ENCODE measurements around the gene NR5A2.

The NR5A2 gene

DNA sequence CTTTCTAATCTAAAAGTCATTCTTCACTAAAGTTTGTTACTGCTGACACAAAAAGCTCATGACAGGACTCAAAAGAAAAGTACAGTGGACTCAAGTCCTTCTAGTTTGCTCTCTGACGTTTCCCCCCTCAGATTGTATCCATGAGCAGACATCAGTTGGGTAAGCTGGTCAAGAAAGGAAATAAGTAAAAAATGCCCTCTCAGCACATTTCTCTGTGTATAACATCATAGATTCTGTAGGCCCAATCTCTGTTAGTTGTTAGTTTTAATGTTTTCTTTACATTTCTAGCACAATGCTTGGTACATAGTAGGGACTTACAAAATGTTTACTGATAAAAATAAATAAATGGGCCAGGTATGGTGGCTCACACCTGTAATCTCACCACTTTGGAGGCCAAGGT, 96.8 kb downstream of the NR5A2 start:
- no peak for DNase-seq (ENCODE audit: low read depth in 3 of 3)

DNA sequence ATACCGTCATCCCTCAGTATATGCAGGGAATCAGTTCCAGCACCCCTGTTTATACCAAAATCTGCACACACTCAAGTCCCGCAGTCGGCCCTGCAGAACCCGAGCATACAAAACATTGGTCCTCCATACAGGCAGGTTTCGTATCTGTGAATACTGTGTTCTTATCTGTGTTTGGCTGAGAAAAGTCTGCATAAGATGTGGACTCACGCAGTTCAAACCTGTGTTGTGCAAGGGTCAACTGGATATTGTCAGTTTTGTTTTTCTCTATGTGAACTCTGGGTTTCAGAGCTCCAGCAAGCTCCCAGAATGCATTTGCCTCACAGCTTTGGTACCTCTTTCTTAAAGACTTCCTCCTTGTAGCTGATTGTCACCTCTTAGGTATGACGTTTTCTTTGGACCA, 100.6 kb downstream of the NR5A2 start:
- DNase-seq (ENCODE audit: low read depth in 3 of 3), result no peak

DNA sequence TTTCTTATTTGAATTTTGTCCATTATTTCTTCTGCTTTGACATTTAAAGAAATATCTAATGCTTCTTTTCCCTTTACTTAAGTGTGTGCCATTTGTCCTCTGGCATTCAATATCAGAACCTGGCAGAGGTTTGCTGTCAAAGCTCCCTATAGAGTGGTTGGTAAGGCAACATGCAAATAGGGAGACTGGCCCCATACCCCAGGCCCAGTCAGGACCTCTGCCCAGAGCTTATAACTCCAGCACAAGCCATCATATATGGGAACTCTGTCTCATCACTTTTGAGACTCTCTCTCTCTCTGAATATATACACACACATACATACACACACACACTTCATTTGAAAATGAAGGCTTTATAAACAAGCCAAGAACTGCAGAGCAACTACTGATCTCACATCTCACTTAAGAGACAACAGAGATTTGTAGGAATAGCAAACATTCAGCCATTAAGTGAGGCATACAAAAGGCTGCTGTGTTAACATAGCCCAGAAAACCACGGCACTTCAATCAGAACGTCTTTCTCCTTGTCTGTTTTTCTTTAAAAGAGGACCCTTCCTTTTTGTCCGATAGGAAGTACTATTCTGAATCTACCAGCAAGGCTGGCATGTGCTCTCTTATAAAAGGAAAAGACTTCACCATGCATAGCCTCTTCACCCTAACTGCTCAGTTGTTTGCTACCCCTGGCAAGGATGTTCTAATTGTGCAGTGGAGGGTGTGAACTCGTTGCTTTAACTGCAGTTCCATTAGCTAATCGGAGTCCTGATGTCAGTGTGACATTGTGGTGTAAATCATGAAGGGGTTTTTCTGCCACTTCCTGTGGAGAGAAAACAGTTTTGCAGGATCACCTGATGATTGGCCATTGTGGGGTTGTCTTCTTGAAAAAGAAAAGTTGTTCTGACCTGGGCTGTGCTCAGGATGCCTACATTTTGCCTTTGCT, 101.7 kb downstream of the NR5A2 start:
- DNase-seq (ENCODE audit: low read depth in 3 of 3), result no peak

DNA sequence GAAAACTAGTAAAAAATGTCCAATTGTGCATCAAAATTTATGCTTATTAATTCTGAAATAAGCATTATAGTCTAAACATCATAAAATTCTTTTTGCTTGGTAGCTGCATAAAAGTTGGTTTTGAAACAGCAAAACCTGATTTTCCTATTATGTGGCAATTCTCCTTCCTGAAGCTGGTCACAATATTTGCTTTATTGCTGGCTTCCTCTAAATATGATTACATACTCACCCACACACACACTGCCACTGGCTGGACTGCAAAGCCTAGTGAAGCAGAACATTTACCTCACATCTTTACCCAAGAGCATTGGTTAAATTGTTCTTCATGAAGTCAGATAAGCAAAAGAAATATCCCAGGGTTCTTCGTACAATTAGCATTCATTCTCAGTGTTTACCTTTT, 103.0 kb downstream of the NR5A2 start:
- no peak for DNase-seq (ENCODE audit: low read depth in 3 of 3)

DNA sequence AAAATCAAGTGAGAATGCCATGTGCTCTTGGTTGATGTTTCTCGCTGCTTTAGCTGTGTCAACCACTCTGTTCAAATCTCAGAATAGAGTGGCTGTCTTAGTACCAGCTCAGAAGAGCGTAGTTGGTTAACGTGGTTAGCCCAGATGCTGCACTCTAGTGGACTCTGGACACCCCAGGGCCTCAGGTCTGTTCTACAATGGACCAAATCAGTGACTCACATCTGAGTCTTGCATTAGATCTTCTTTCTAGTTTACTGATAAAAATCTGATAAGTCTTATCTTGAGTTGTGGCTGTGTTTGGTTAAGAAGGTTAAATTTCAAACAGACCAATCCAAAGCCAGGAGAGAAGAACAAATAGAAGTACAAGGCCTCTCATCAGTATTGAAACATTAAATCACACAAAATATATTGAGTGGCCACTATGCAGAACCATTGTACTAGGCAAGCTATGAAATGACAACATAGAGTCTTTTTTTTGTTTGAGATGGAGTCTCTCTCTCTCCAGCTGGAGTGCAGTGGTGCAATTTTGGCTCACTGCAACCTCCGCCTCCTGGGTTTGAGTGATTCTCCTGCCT, 104.1 kb downstream of the NR5A2 start:
- DNase-seq (ENCODE audit: low read depth in 3 of 3), result no peak

DNA sequence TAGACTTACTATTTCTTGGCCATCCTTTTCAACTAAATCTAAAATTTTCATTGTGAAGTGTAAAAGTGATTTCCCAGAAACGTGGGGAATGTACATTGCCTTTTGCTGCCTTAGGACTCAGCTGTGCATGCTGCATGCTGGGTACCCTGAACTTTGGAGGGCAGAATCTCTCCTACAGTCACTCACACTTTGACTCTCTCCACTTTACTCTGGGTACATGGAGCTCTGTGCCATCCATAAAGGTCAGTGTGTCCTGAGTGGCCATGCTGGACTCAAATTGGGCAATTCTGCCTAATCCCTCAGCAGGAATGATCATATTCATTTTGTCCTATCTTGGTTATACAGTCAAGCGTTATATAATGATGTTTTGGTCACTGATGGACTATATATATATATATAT, 105.6 kb downstream of the NR5A2 start:
- DNase-seq (ENCODE audit: low read depth in 3 of 3), result no peak

DNA sequence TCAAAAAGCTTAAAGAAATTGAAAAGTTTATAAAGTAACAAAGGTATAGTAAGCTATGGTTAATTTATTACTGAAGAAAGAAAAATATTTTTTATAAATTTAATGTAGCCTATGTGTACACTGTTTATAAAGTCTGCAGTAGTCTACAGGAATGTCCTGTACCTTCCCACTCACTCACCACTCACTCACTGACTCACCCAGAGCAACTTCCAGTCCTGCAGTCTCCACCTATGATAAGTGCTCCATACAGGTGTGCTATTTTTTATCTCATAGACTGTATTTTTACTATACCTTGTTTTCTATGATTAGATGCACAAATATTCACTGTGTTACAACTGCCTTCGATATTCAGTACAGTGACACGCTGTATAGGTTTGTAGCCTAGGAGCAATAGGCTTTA, 106.6 kb downstream of the NR5A2 start:
- no peak for DNase-seq (ENCODE audit: low read depth in 3 of 3)

DNA sequence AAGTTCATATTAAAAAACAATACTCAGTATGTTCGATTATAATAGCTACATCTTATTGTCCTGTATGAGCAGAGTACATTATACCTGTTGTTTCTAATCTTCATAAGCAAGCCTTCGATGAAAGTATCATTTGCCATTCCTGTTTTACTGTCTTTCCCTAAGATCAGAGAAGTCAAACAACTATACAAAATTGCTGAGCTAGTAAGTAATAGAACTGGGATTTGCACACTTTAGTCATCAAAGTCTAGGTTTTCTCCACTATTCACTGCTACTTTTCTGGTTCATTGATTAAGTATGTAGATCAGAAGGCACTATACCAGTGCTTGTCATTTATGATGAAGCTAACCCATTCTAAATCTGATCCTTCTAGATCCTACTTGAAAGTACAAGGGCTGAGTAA, 108.9 kb downstream of the NR5A2 start:
- DNase-seq (ENCODE audit: low read depth in 3 of 3), result no peak

DNA sequence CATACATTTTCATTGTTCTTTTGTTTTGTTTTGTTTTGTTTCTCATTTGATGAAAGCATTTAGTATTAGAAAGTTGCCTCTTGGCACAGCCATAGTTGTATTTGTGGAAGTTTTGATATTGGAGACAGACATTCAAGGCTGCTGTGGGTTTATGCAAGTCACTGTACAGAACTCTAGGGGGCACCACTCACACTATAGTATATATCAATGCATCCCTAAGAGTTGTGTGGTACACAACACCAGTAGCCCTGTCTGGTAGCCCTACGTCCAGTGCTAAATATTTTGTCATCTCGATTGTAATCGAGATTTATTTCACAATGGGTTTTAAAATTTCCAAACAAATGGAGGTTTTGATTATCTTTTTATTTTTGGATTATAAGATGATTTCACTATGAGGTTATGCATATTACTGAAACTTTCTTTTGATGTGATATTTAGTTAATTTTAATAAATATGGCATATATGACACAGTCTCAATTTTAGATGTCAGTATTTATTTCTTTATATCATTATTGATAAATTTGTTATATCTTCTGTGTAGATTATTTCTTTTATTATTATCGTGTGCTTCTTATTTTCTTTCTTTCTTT, 112.2 kb downstream of the NR5A2 start:
- DNase-seq (ENCODE audit: low read depth in 3 of 3), result peak in 1 of 3 experiments; percentile 15

DNA sequence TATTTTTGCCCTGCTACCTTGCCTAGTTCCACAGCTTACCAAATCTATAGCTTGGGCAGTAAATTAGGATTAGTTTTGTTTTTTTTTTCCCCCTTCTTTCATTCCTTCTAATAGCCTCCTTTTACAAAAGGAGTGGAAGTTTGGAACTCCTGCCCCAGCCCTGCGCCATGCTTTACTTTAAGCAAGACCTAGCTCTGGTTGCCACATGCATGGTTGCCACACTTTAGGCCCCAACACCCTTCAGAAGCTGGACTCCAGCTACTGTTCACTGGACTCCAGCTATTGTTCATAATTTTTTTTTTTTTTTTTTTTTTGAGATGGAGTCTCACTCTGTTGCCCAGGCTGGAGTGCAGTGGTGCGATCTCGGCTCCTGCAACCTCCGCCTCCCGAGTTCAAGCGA, 115.8 kb downstream of the NR5A2 start:
- no peak for DNase-seq (ENCODE audit: low read depth in 3 of 3)

DNA sequence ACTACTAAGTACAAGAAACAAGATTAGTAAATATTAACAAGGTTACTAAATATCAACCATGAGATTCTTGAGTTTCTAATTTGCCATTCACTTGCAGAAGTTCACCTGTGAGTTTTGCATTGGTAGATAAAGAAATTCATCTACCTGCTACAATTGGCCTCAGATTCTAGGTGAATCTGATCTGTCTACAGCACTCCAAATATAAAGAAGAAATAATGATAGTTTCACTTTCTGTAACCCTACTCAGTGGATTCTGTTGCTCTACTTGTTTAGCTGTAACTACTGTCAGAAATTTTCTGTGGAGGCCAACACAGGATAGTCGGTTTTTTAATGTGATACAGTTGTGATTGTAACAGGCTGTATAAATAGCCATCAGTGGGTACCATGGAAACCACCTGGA, 118.6 kb downstream of the NR5A2 start:
- DNase-seq (ENCODE audit: low read depth in 3 of 3), result no peak

DNA sequence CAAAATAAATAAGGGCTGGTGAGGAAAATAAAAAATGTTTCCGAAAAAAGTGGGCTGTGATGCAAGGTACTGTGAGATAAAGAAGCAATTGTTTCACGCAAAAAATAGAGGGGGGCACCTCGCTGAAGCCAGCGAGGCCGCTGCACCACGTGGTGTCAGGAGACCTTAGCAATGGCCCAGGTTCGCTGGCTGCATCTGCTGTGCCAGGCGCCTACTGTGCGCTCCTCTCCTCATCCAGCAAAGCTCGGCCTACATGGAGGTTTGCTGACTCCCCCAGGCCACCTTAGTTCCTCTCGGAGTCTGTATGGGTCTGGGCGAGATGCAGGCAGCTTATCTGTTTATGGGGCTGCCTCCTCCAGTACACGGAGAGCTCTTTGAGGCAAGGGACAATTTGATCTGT, 119.6 kb downstream of the NR5A2 start:
- DNase-seq (ENCODE audit: low read depth in 3 of 3), result no peak

DNA sequence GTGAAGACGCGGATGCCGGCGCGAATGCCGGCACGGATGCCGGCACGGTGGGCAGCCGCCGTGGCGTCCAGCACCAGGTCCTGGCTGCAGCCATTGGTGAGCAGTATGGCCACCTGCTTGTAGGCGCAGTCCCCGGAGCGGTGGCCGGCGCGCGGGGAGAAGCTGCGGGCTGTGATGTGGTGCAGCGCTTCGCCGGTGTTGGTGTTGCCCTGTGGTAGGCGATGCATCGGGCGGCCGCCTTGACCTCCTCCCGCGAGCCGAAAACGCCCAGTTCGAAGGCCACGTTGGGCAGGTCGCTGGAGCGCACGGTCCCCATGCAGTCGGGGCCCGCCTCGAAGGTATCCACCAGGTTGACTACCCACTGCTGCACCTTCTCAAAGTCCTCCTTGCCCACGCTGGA, 120.2 kb downstream of the NR5A2 start:
- DNase-seq (ENCODE audit: low read depth in 3 of 3), result no peak

DNA sequence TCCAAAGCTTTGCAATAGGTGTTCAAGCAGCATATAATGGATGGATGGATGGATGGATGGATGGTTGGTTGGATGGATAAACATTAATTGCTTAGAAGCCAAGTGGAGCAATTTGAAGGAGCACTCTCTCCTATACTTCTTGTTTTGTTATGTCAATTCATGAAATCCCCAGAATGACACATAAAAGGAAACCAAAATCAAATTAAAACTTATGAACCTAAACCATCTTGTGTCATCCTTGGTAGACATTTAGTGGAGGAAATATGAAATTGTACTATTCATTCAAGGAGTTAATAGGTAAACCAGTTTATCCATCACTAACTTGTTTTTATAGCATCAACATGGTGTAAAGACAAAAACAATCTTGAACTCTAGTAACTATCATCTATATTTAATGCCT, 122.5 kb downstream of the NR5A2 start:
- DNase-seq (ENCODE audit: low read depth in 3 of 3), result no peak

DNA sequence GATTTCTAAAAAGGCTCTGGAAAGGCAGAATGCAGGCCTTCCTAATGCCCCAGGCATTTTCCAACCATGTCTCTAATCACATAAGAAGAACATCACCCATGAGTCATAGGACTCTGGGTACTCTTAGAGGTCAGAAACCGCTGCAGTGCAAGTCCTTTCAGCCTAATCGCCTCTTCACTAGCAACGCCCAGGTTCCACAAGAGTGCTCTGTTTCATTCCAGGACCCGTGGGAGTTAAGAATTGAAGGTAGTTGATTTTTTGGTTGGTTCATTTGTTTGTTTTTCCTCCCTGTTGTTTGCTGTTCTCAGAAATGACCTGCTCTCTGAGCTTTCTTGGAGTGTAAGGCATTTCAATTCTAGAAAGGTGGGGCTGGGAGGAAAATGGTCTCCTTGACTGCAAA, 123.2 kb downstream of the NR5A2 start:
- no peak for DNase-seq (ENCODE audit: low read depth in 3 of 3)

DNA sequence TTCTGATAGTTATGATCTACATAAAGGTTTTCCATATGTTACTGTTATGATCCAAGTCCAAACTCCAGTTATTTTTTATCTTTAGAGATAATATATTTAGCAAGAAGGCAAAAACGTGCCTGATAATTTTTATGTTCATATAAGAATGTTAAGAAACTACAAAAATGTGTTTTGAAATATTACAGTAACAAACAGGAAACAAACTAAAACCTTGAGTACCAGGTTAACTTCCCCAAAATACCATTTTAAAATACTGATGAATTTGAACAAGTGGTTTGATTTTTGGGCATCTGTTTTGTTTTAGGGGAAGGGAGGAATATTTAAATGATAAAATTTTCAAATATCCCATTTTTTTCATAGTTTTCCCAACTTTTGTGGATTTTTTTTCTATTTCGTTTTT, 124.8 kb downstream of the NR5A2 start:
- no peak for DNase-seq (ENCODE audit: low read depth in 3 of 3)

DNA sequence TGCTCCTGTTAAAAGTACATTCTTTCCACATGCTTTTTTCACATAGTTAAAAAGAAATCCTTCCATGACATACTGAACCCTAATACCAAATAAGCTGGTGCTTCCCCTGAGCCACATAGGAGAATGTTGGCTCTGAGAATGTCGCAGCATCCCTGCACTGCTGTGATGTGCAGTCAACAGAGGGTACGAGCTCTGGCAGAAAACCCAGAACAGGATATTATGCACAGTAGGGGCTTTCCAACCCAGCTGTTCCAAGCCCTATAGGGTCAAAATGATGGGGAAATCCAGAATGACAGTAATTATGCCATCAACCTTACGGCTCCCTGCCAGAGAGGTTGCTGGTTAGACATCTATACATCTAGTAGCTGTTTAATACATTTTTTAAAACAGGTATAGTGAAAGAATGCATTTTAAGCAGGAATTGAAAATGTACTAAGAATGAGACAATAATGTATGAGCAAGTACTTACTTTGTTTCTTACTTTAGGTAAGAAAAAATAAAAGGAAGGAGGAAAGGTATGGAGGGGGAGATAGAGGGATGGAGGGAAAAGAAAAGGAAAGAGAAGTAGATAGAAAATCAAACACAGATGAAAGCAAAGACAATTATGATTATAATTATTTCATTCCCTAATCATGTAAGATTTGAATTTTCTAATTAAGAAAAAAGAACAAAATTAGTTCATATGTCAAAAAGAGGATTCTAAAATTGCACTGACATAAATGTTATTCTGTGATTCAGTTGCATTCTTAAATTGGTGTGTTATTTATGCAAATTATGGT, 126.0 kb downstream of the NR5A2 start:
- peak; percentile 18 to 43 (median 31) for DNase-seq (ENCODE audit: low read depth in 3 of 3)

DNA sequence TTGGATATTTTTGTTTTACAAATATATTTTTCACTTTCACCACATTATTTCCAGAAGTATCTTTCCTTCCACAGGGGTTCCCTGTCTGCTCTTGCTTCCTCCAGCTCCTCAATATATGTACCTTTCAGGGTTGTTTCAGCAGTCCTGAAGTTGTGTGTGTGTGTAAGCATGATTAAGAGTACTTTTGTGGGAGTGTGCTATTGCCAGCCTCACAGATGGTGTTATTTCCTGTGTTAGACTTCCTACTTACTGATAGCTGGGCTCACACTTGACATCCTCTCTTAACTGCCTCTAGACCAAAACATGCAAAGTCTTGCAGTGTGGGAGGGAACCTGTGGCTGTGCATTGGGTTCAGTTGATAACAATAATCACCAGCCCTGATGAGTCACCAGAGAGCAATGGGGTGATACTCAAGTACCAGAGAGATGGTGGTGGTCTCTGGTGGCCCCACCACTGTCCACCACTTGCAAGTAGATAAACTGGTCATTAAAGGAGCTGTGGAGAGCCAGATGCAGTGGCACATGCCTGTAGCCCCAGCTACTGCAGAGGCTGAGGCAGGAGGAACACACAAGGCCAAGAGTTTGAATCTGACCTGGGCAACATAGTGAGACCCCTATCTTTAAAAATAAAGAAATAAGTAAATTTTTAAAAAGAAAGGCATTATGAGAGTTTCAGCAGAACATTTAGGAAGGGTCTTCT, 126.7 kb downstream of the NR5A2 start:
- DNase-seq (ENCODE audit: low read depth in 3 of 3), result peak in 2 of 3 experiments; percentile 18 to 32

DNA sequence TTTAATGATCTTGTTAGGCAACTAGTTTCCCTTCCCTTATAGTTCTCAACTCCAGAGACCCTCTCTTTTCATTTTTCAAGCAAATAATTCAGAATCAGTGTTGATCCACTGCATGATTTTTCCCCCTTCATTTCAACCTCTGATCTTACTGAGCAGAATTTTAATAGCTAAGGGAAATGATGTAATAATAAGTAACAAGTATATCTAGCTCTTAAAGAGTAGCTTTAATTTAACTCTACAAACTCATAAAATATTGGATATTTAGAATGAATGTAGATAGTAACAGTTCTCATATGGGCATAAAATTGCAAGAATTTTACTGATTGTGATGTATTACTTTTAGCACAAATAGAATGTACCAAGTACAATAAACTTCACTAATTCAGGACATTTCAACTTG, 130.2 kb downstream of the NR5A2 start:
- DNase-seq (ENCODE audit: low read depth in 3 of 3), result no peak

DNA sequence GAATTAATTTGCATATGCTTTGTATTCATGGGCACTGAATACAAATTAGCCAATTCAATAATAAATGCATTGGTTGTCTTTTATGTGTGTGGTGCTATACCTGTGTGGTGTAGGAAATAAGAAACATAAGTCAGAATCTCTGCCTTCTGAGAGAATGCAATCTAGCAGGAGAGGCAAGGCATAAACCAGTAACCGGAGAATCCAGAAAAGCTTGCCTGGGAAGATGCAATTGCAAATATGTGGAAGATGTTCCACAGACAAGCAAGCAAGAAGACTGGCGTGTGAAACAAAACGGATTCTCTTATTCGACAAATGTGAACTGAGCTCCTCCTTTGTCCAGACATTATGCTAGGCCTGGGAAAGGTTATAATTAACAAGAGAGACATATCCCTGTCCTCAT, 134.3 kb downstream of the NR5A2 start:
- DNase-seq (ENCODE audit: low read depth in 3 of 3), result no peak

DNA sequence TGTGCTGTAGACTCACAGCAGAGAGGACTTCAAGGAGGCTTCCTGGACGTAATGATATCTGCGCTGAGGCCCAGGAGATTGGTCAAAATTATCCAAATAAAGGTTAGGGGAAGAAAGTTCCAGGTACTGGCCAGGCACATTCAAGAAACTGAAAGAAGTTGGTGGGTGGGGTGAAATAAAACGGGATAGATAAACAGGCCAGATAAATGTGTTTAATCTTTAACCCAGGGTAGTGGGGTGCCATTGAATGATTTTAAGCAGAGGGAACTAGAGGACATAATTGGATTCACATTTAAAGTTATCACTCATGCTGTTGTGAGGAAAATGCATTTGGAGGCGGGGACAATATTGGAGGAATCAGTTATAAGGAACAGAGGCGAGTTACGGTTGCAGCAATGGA, 134.7 kb downstream of the NR5A2 start:
- no peak for DNase-seq (ENCODE audit: low read depth in 3 of 3)

DNA sequence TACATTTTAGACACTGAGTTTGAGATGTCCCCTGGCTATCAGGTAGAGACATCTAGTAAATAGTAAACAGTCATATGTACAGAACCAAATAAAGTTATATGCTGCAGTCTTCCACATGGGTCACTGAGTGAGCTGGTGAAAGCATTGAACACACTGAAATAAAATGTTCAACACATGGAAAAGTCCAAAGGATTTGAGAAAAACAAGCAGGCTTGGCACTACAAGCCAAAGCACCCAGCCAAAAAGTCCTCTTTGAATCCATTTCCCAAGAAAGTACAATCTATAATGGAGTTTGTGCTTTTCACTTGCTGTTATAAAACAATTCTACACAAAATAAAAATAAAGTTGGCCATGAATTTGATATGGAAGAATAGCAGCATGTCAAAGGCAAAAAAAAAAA, 135.4 kb downstream of the NR5A2 start:
- no peak for DNase-seq (ENCODE audit: low read depth in 3 of 3)

Data from stimulated activated CD4-positive, alpha-beta T cell treated with anti-CD3 and anti-CD28 coated beads, TNF-alpha, amount 100 ng/mL, for 24 hours (primary cell).